HCT116 (cell line): ENCODE data around the gene LYST.

Experiments
- EGR1 ChIP-seq: IDR thresholded peaks from 2 replicates; pipeline ENCODE4 v1.6.1; 2012; ENCODE audit warnings: low read depth
- EZH2 ChIP-seq: fragments of 200-600 bp; sonication (generic); IDR thresholded peaks from 2 replicates; pipeline ENCODE4 v1.6.1; 2017; ENCODE audit warnings: antibody characterized with exemption, mixed run types
- EZH2phosphoT487 ChIP-seq: fragments of 200-600 bp; IDR thresholded peaks from 2 replicates; pipeline ENCODE4 v1.6.1; 2018; ENCODE audit warnings: antibody characterized with exemption, borderline replicate concordance
- FOSL1 ChIP-seq: IDR thresholded peaks from 2 replicates; pipeline ENCODE4 v1.6.1; 2012; ENCODE audit warnings: low read depth
- MAX ChIP-seq: IDR thresholded peaks from 2 replicates; pipeline ENCODE4 v1.6.1; 2012
- POLR2A ChIP-seq: IDR thresholded peaks from 2 replicates; pipeline ENCODE4 v1.7.0; 2011; ENCODE audit warnings: borderline replicate concordance; ENCODE audit not compliant: insufficient read depth, insufficient read length; ENCODE audit errors: extremely low read depth
- POLR2AphosphoS5 ChIP-seq: IDR thresholded peaks from 2 replicates; pipeline ENCODE4 v1.6.1; 2011; ENCODE audit warnings: mild to moderate bottlenecking, low read depth, low read length, moderate library complexity
- SIN3A ChIP-seq: IDR thresholded peaks from 2 replicates; pipeline ENCODE4 v1.6.1; 2012; ENCODE audit warnings: low read depth
- SP1 ChIP-seq: IDR thresholded peaks from 2 replicates; pipeline ENCODE4 v1.6.1; 2012; ENCODE audit warnings: low read depth
- TF ChIP-seq, protein P1 (sequence below): IDR thresholded peaks from 2 replicates; pipeline ENCODE4 v1.6.1; 2011; ENCODE audit warnings: mild to moderate bottlenecking, low read length, moderate library complexity; ENCODE audit not compliant: insufficient replicate concordance; ENCODE audit errors: extremely low read depth
- TF ChIP-seq, protein P2 (sequence below), 3 experiments: fragments of 200-600 bp in 1 of 3; sonication (generic) in 1 of 3; IDR thresholded peaks in 2 of 3; conservative IDR thresholded peaks in 1 of 3; 2 replicates each; pipeline ENCODE4 v1.5.1; 2012 to 2017; ENCODE audit warnings: low read depth in 2 of 3, low read length in 2 of 3, antibody characterized with exemption in 1 of 3, borderline replicate concordance in 1 of 3, control low read depth in 1 of 3, mild to moderate bottlenecking in 1 of 3, mixed read lengths in 1 of 3, mixed run types in 1 of 3, moderate library complexity in 1 of 3; ENCODE audit not compliant: insufficient read depth in 1 of 3

DNA sequence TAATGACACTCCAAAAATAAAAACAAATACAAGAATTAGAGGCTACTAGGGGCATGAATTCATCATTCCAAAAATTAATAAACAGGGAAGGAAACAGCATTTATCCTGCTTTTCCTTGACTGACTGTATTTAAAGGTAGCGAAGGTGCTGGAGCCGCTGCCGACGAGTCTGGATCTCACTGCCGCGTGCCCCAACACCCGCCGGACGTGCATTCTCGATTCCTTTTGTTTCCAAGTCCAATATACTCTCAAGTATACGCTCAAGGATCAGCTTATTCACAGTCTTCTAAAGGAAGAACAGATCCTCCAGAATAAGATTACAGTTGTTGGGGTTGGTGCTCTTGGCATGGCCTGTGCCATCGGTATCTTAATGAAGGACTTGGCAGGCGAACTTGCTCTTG, 129.0 kb downstream of the LYST start:
- TF ChIP-seq, protein P1, sequence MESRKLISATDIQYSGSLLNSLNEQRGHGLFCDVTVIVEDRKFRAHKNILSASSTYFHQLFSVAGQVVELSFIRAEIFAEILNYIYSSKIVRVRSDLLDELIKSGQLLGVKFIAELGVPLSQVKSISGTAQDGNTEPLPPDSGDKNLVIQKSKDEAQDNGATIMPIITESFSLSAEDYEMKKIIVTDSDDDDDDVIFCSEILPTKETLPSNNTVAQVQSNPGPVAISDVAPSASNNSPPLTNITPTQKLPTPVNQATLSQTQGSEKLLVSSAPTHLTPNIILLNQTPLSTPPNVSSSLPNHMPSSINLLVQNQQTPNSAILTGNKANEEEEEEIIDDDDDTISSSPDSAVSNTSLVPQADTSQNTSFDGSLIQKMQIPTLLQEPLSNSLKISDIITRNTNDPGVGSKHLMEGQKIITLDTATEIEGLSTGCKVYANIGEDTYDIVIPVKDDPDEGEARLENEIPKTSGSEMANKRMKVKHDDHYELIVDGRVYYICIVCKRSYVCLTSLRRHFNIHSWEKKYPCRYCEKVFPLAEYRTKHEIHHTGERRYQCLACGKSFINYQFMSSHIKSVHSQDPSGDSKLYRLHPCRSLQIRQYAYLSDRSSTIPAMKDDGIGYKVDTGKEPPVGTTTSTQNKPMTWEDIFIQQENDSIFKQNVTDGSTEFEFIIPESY = no peak
- TF ChIP-seq, protein P2, sequence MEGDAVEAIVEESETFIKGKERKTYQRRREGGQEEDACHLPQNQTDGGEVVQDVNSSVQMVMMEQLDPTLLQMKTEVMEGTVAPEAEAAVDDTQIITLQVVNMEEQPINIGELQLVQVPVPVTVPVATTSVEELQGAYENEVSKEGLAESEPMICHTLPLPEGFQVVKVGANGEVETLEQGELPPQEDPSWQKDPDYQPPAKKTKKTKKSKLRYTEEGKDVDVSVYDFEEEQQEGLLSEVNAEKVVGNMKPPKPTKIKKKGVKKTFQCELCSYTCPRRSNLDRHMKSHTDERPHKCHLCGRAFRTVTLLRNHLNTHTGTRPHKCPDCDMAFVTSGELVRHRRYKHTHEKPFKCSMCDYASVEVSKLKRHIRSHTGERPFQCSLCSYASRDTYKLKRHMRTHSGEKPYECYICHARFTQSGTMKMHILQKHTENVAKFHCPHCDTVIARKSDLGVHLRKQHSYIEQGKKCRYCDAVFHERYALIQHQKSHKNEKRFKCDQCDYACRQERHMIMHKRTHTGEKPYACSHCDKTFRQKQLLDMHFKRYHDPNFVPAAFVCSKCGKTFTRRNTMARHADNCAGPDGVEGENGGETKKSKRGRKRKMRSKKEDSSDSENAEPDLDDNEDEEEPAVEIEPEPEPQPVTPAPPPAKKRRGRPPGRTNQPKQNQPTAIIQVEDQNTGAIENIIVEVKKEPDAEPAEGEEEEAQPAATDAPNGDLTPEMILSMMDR (IDR thresholded peaks at IDR 0.05 in 2 of 3, conservative IDR thresholded peaks at IDR 0.05 in 1 of 3; ENCODE audit: borderline replicate concordance in 1 of 3, insufficient read depth in 1 of 3, low read depth in 2 of 3, low read length in 2 of 3) = no peak
- TF ChIP-seq POLR2A = no peak
- TF ChIP-seq POLR2AphosphoS5 = no peak
- no peak for TF ChIP-seq EGR1
- no peak for TF ChIP-seq EZH2
- TF ChIP-seq FOSL1 = no peak
- TF ChIP-seq MAX = no peak
- TF ChIP-seq SIN3A = no peak
- no peak for TF ChIP-seq EZH2phosphoT487
- no peak for TF ChIP-seq SP1
